ENCODE results near the gene MEFV.
"Not testable (repeated sequence)": the region's sequence is repeated elsewhere in the genome, so short reads cannot be mapped to it uniquely, and the experiment has no call there.

Gene MEFV, protein sequence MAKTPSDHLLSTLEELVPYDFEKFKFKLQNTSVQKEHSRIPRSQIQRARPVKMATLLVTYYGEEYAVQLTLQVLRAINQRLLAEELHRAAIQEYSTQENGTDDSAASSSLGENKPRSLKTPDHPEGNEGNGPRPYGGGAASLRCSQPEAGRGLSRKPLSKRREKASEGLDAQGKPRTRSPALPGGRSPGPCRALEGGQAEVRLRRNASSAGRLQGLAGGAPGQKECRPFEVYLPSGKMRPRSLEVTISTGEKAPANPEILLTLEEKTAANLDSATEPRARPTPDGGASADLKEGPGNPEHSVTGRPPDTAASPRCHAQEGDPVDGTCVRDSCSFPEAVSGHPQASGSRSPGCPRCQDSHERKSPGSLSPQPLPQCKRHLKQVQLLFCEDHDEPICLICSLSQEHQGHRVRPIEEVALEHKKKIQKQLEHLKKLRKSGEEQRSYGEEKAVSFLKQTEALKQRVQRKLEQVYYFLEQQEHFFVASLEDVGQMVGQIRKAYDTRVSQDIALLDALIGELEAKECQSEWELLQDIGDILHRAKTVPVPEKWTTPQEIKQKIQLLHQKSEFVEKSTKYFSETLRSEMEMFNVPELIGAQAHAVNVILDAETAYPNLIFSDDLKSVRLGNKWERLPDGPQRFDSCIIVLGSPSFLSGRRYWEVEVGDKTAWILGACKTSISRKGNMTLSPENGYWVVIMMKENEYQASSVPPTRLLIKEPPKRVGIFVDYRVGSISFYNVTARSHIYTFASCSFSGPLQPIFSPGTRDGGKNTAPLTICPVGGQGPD

DNA sequence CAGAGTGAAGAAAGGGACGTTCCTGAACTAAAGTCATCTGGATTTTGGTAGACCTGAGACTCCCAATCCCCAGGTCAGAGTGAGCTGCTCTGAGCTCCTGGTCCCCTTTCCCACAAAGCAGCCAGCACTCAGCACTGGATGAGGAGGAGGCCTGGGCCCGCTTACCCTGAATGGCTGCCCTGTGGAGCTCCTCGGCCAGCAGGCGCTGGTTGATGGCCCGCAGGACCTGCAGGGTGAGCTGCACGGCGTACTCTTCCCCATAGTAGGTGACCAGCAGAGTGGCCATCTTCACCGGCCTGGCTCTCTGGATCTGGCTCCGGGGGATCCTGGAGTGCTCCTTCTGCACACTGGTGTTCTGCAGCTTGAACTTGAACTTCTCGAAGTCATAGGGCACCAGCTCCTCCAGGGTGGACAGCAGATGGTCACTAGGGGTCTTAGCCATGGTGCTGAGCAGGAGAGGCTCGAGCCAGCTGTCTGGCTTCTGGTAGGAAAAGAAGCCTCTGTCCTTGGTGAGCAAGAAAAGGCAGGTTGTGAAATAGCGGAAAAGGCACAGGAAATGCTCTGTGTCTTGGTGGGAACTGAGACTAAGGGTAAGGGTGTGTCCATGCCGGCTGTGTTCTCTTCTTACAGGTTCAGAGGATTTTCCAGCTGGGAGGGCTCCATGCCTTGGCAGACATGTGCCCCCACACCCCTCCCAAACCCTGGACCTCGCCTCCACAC, at the start of gene MEFV:
TSS of gene MEFV (minus strand) at position 488 of the 720 bp plus-strand sequence. CDS start at position 442, 46 bp downstream.
- in situ Hi-C loops (cut with MboI; ENCODE audit: low sequenced_read_pairs): no loop called here

GRCh38 chr16:3306078-3306477, 49.6 kb upstream of the MEFV start:
- in situ Hi-C loops (cut with MboI; ENCODE audit: low sequenced_read_pairs): no loop called here

GRCh38 chr16:3305109-3306068, 49.0 kb upstream of the MEFV start, which contains the start of the genes TIGD7 and ZNF75A:
TIGD7 (minus strand) TSS chr16:3305430; CDS start chr16:3300614, 4,816 bp downstream.
ZNF75A (plus strand) TSS chr16:3305497; CDS start chr16:3308429, 2,932 bp downstream.
- in situ Hi-C loops (cut with MboI; ENCODE audit: low sequenced_read_pairs): no loop called here

GRCh38 chr16:3304370-3304769, 47.9 kb upstream of the MEFV start:
- in situ Hi-C loops (cut with MboI; ENCODE audit: low sequenced_read_pairs): no loop called here

DNA sequence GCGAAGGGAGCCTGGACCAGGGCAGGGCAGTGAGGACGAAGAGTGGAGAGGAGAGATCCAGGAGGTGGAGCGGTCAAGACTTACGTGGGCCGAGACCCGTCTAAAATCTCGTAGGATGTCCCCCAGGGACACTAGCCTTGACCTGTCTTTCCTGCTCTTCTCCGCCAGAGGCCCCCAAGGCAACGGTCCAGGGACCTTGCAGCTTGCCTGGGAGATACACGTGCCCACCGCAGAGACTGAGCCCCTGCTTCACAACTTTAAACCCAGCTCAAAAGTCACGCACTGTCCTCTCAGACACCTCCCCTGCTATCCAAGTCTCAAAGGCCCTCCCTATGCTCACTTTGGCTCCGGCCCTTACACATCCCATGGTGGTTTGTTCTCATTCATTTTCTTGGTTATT, 39.4 kb upstream of the MEFV start:
- in situ Hi-C loops (cut with MboI; ENCODE audit: low sequenced_read_pairs): no loop called here

- in situ Hi-C loops (cut with MboI; ENCODE audit: low sequenced_read_pairs): no loop called here
Observed at GRCh38 chr16:3295209-3295608, 38.8 kb upstream of the MEFV start.

- in situ Hi-C loops (cut with MboI; ENCODE audit: low sequenced_read_pairs): no loop called here
Observed at GRCh38 chr16:3292604-3293003, 36.2 kb upstream of the MEFV start.

DNA sequence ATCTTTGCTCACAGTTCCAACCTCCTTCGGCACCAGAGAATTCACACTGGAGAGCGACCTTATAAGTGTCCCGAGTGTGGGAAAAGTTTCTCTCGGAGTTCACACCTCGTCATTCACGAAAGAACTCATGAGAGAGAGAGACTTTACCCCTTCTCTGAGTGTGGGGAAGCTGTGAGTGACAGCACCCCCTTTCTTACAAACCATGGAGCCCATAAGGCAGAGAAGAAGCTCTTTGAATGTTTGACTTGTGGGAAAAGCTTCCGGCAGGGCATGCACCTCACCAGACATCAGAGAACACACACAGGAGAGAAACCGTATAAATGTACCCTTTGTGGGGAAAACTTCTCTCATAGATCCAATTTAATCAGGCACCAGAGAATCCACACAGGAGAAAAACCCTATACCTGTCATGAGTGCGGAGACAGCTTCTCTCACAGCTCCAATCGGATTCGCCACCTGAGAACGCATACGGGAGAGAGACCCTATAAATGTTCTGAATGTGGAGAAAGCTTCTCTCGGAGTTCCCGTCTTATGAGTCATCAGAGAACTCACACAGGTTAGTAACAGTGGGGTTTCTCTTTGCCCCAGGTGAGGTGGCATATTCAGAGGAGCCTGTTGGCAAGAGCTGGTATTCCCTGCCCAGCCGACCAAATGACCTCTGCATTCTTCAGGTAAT, 33.7 kb upstream of the MEFV start:
- in situ Hi-C loops (cut with MboI; ENCODE audit: low sequenced_read_pairs): no loop called here

DNA sequence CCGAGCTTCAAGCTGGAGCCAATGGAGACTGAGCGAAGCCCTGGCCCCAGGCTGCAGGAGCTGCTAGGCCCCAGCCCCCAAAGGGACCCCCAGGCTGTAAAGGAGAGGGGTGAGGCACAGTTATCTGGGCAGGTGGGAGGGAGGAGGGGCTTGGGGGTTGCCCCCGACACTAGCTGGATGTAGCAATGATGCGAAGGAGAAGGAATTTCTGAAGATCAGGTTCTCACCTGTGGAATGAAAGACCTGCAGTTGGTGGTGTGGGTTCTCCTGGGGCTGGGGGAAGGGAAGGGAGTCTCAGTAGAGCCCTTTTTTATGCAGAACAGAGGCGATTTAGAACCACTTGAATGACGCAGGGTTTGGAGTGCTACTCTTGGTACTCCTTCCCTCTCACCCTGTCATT, 28.7 kb upstream of the MEFV start:
- in situ Hi-C loops (cut with MboI; ENCODE audit: low sequenced_read_pairs): no loop called here

- in situ Hi-C loops (cut with MboI; ENCODE audit: low sequenced_read_pairs): no loop called here
Observed at GRCh38 chr16:3283543-3284447, 27.4 kb upstream of the MEFV start.

- in situ Hi-C loops (cut with MboI; ENCODE audit: low sequenced_read_pairs): no loop called here
Observed at GRCh38 chr16:3282730-3283542, 26.5 kb upstream of the MEFV start, which contains the start of gene ZNF263. ZNF263 (plus strand) TSS chr16:3283491; CDS start chr16:3283819, 328 bp downstream.

DNA sequence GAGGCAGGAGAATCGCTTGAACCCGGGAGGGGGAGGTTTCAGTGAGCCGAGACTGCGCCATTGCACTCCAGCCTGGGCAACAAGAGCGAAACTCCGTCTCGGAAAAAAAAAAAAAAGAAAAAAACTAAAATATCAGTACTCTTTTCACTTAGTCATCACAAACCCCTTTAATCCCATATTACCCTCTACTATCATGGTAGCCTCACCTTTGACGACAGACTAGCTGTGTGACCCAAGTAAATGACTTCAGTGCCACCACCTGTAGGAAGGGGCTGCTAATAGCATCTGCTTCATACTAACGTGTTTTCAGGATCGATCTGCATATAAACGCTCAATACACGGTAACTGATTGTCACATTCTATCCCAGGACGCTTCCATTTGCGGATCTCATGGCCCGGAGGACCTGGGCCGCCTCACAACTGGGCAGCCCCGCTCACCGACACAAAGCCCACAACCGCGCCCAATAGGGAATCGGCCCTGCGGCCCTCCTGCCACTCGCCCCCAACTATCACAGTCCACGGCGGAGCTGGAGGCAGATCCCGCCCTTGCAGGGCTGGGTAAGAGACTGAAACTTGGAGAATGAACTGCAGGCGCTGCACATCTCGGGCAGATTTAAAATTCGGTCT, 25.8 kb upstream of the MEFV start:
- in situ Hi-C loops (cut with MboI; ENCODE audit: low sequenced_read_pairs): no loop called here

GRCh38 chr16:3281222-3281820, 24.9 kb upstream of the MEFV start:
- in situ Hi-C loops (cut with MboI; ENCODE audit: low sequenced_read_pairs): no loop called here

- in situ Hi-C loops (cut with MboI; ENCODE audit: low sequenced_read_pairs): no loop called here
Observed at GRCh38 chr16:3276679-3277078, 20.2 kb upstream of the MEFV start.

GRCh38 chr16:3274947-3275346, 18.5 kb upstream of the MEFV start:
- in situ Hi-C loops (cut with MboI; ENCODE audit: low sequenced_read_pairs): no loop called here

DNA sequence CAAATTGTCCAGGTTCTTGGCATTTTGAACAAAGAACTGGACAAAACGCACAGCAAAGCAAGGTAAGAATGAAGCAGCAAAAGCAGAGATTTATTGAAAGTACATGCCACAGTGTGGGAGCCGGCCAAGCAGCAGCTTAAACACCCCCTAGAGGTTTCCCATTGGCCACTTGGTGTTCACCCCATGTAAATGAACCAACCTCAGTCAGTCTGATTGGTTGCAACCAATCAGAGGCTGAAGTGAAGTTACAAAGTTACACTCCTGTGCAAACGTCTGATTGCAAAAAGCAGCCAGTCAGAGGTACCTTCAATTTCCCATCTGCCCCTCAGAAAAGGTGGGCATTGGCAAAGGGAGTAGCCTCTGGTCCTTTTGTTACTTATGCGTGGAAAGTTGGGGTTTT, 18.1 kb upstream of the MEFV start:
- in situ Hi-C loops (cut with MboI; ENCODE audit: low sequenced_read_pairs): no loop called here

GRCh38 chr16:3271281-3271680, 14.8 kb upstream of the MEFV start:
- in situ Hi-C loops (cut with MboI; ENCODE audit: low sequenced_read_pairs): not testable (repeated sequence)
